Islet precursor cell (in vitro differentiated cells): ENCODE measurements around the gene TNMD.
"Not testable (repeated sequence)": the region's sequence is repeated elsewhere in the genome, so short reads cannot be mapped to it uniquely, and the experiment has no call there.

Source experiments
- DNase-seq: peaks from one replicate; pipeline ENCODE4 v3.0.0-alpha.2; 2018

The TNMD gene

GRCh38 chrX:100584611-100585010 is at the start of gene TNMD:
Gene TNMD, plus strand, starts transcription at chrX:100584936. Its CDS starts 83 bp downstream, at chrX:100585019.
- no peak for DNase-seq

- not testable (repeated sequence) for DNase-seq
Measured at GRCh38 chrX:100565534-100565933, 19.2 kb upstream of the TNMD start.

- DNase-seq, result no peak
Measured at GRCh38 chrX:100586747-100587146, 2.0 kb downstream of the TNMD start.

- DNase-seq, result no peak
Measured at GRCh38 chrX:100587861-100588260, 3.1 kb downstream of the TNMD start.

GRCh38 chrX:100591256-100592051 is 6.7 kb downstream of the TNMD start:
- DNase-seq, result no peak

GRCh38 chrX:100593126-100593525 is 8.4 kb downstream of the TNMD start:
- no peak for DNase-seq

GRCh38 chrX:100593581-100593980 is 8.8 kb downstream of the TNMD start:
- no peak for DNase-seq

- no peak for DNase-seq
Measured at GRCh38 chrX:100596601-100597000, 11.9 kb downstream of the TNMD start.

- peak; percentile 53 for DNase-seq
Measured at GRCh38 chrX:100599456-100599855, 14.7 kb downstream of the TNMD start.

- no peak for DNase-seq
Measured at GRCh38 chrX:100600340-100600739, 15.6 kb downstream of the TNMD start.

GRCh38 chrX:100600758-100601157 is 16.0 kb downstream of the TNMD start:
- DNase-seq, result no peak

GRCh38 chrX:100606753-100607152 is 22.0 kb downstream of the TNMD start:
- no peak for DNase-seq

- DNase-seq, result no peak
Measured at GRCh38 chrX:100609591-100609990, 24.9 kb downstream of the TNMD start.

- no peak for DNase-seq
Measured at GRCh38 chrX:100611951-100612350, 27.2 kb downstream of the TNMD start.

- DNase-seq, result peak; percentile 56
Measured at GRCh38 chrX:100615005-100615404, 30.3 kb downstream of the TNMD start.

- no peak for DNase-seq
Measured at GRCh38 chrX:100623001-100623400, 38.3 kb downstream of the TNMD start.

- no peak for DNase-seq
Measured at GRCh38 chrX:100625985-100626491, 41.3 kb downstream of the TNMD start.

- DNase-seq, result no peak
Measured at GRCh38 chrX:100635040-100635439, 50.3 kb downstream of the TNMD start.

GRCh38 chrX:100635989-100636320 is 51.2 kb downstream of the TNMD start:
- DNase-seq, result no peak

- DNase-seq, result peak; percentile 93
Measured at GRCh38 chrX:100636321-100636991, 51.7 kb downstream of the TNMD start, which contains the start of gene TSPAN6. Gene TSPAN6, minus strand, starts transcription at chrX:100636806. Its CDS starts 112 bp downstream, at chrX:100636694.

GRCh38 chrX:100642290-100642689 is 57.6 kb downstream of the TNMD start:
- DNase-seq, result no peak

GRCh38 chrX:100643212-100643611 is 58.5 kb downstream of the TNMD start:
- no peak for DNase-seq

GRCh38 chrX:100643956-100644860 is 59.5 kb downstream of the TNMD start, which contains the start of gene SRPX2:
Gene SRPX2, plus strand, starts transcription at chrX:100644199. Its CDS starts 2,124 bp downstream, at chrX:100646323.
- DNase-seq, result peak; percentile 70
